Measurements from ENCODE around the gene SLC2A9. TPM values are rescaled to one million over a fixed set of nuclear protein-coding genes. Genes with fewer than 3 reads are reported as not detected.

Gene SLC2A9
- polyA plus RNA-seq, 3 donors from 2014 or later: 1.4 to 2.3 TPM; not detected in 1

GRCh38 chr4:10034612-10035104, 13.4 kb upstream of the SLC2A9 start:
- DNase-seq: no peak
- Mint-ChIP-seq H3K36me3 (peaks cover 0 to 21% (median 7%) of the 10 kb centered on the region in 3 donors), H3K4me1 (peaks cover 0 to 4% of the 10 kb centered on the region in 2 donors), H3K27me3 (ENCODE audit: low read depth in 3 of 3) (peaks cover under 1 to 8% (median 3%) of the 10 kb centered on the region in 3 donors), H3K9me3 (no peaks in the 10 kb centered on the region), H3K27ac (no peak overlapping the region), H3K4me3 (no peak overlapping the region)

- Mint-ChIP-seq H3K4me1 (peaks cover 0 to 4% of the 10 kb centered on the region in 2 donors), H3K27ac (no peak overlapping the region), H3K9me3 (no peaks in the 10 kb centered on the region), H3K36me3 (peaks cover 0 to 18% (median 2%) of the 10 kb centered on the region in 3 donors), H3K27me3 (ENCODE audit: low read depth in 3 of 3) (peaks cover 2 to 8% (median 3%) of the 10 kb centered on the region in 3 donors), H3K4me3 (no peak overlapping the region)
- DNase-seq: no peak
These were observed 12.8 kb upstream of the SLC2A9 start for GRCh38 chr4:10034136-10034535.

- DNase-seq: no peak
- Mint-ChIP-seq H3K9me3 (no peaks in the 10 kb centered on the region), H3K27me3 (ENCODE audit: low read depth in 3 of 3) (peaks cover 2 to 8% (median 3%) of the 10 kb centered on the region in 3 donors), H3K4me1 (peaks cover 0 to 4% of the 10 kb centered on the region in 2 donors), H3K36me3 (peaks cover 0 to 18% (median 0%) of the 10 kb centered on the region in 3 donors), H3K27ac (no peak overlapping the region), H3K4me3 (no peak overlapping the region)
These were observed 12.0 kb upstream of the SLC2A9 start for GRCh38 chr4:10033191-10033881.

GRCh38 chr4:10032625-10033024, 11.3 kb upstream of the SLC2A9 start:
- Mint-ChIP-seq H3K27ac (no peak overlapping the region), H3K36me3 (peaks cover 0 to 18% (median 0%) of the 10 kb centered on the region in 3 donors), H3K4me1 (peaks cover 0 to 4% of the 10 kb centered on the region in 2 donors), H3K27me3 (ENCODE audit: low read depth in 3 of 3) (peaks cover 2 to 12% (median 3%) of the 10 kb centered on the region in 3 donors), H3K9me3 (no peaks in the 10 kb centered on the region), H3K4me3 (no peak overlapping the region)
- no peak for DNase-seq

- H3K36me3 Mint-ChIP-seq: peaks cover 0 to 16% (median 0%) of the 10 kb centered on the region in 3 donors
- H3K9me3 Mint-ChIP-seq: no peaks in the 10 kb centered on the region
- peaks cover 2 to 15% (median 5%) of the 10 kb centered on the region in 3 donors for H3K27me3 Mint-ChIP-seq (ENCODE audit: low read depth in 3 of 3)
- peaks cover 0 to 4% of the 10 kb centered on the region in 2 donors for H3K4me1 Mint-ChIP-seq
- H3K4me3 Mint-ChIP-seq: no peak overlapping the region
- DNase-seq: no peak
- no peak overlapping the region for H3K27ac Mint-ChIP-seq
These were observed 10.6 kb upstream of the SLC2A9 start for GRCh38 chr4:10031668-10032590.

- Mint-ChIP-seq H3K4me3 (no peak overlapping the region), H3K27me3 (ENCODE audit: low read depth in 3 of 3) (peaks cover 2 to 15% (median 7%) of the 10 kb centered on the region in 3 donors), H3K36me3 (peaks cover 0 to 8% (median 0%) of the 10 kb centered on the region in 3 donors), H3K4me1 (peaks cover 0 to 4% of the 10 kb centered on the region in 2 donors), H3K9me3 (no peaks in the 10 kb centered on the region), H3K27ac (no peak overlapping the region)
- DNase-seq: no peak
These were observed 9.8 kb upstream of the SLC2A9 start for GRCh38 chr4:10030972-10031667.

GRCh38 chr4:10029403-10029802, 8.1 kb upstream of the SLC2A9 start:
- Mint-ChIP-seq H3K9me3 (no peaks in the 10 kb centered on the region), H3K27me3 (ENCODE audit: low read depth in 3 of 3) (peaks cover 2 to 18% (median 6%) of the 10 kb centered on the region in 3 donors), H3K4me1 (peaks cover 0 to 4% of the 10 kb centered on the region in 2 donors), H3K4me3 (no peak overlapping the region), H3K36me3 (no peaks in the 10 kb centered on the region), H3K27ac (no peak overlapping the region)
- DNase-seq: no peak

GRCh38 chr4:10028910-10029309, 7.6 kb upstream of the SLC2A9 start:
- H3K27ac Mint-ChIP-seq: no peak overlapping the region
- H3K4me3 Mint-ChIP-seq: no peak overlapping the region
- peaks cover 0 to 4% of the 10 kb centered on the region in 2 donors for H3K4me1 Mint-ChIP-seq
- no peaks in the 10 kb centered on the region for H3K9me3 Mint-ChIP-seq
- H3K36me3 Mint-ChIP-seq: no peaks in the 10 kb centered on the region
- no peak for DNase-seq
- H3K27me3 Mint-ChIP-seq (ENCODE audit: low read depth in 3 of 3): peaks cover 2 to 20% (median 6%) of the 10 kb centered on the region in 3 donors

GRCh38 chr4:10026485-10026884, 5.2 kb upstream of the SLC2A9 start:
- Mint-ChIP-seq H3K9me3 (no peaks in the 10 kb centered on the region), H3K36me3 (no peaks in the 10 kb centered on the region), H3K27me3 (ENCODE audit: low read depth in 3 of 3) (peaks cover 2 to 13% (median 4%) of the 10 kb centered on the region in 3 donors), H3K4me1 (no peaks in the 10 kb centered on the region), H3K27ac (no peak overlapping the region), H3K4me3 (no peak overlapping the region)
- DNase-seq: no peak

- Mint-ChIP-seq H3K9me3 (no peaks in the 10 kb centered on the region), H3K36me3 (no peaks in the 10 kb centered on the region), H3K27me3 (ENCODE audit: low read depth in 3 of 3) (peaks cover 2 to 11% (median 7%) of the 10 kb centered on the region in 3 donors), H3K4me1 (no peaks in the 10 kb centered on the region), H3K4me3 (no peak overlapping the region), H3K27ac (no peak overlapping the region)
- no peak for DNase-seq
These were observed 4.0 kb upstream of the SLC2A9 start for GRCh38 chr4:10025230-10025806.

- peaks cover 3 to 11% (median 8%) of the 10 kb centered on the region in 3 donors for H3K27me3 Mint-ChIP-seq (ENCODE audit: low read depth in 3 of 3)
- no peak overlapping the region for H3K4me3 Mint-ChIP-seq
- H3K27ac Mint-ChIP-seq: no peak overlapping the region
- H3K9me3 Mint-ChIP-seq: no peaks in the 10 kb centered on the region
- DNase-seq: no peak
- peaks cover 0 to 2% of the 10 kb centered on the region in 2 donors for H3K4me1 Mint-ChIP-seq
- H3K36me3 Mint-ChIP-seq: no peaks in the 10 kb centered on the region
These were observed 3.0 kb upstream of the SLC2A9 start for GRCh38 chr4:10024303-10024702.

- Mint-ChIP-seq H3K9me3 (no peaks in the 10 kb centered on the region), H3K4me1 (peaks cover 0 to 6% of the 10 kb centered on the region in 2 donors), H3K36me3 (no peaks in the 10 kb centered on the region), H3K4me3 (no peak overlapping the region), H3K27ac (no peak overlapping the region), H3K27me3 (ENCODE audit: low read depth in 3 of 3) (peaks cover 3 to 13% (median 11%) of the 10 kb centered on the region in 3 donors)
- DNase-seq: no peak
These were observed 2.5 kb upstream of the SLC2A9 start for GRCh38 chr4:10023806-10024205.

GRCh38 chr4:10023050-10023419, 1.7 kb upstream of the SLC2A9 start:
- no peak for DNase-seq
- Mint-ChIP-seq H3K4me3 (no peak overlapping the region), H3K9me3 (no peaks in the 10 kb centered on the region), H3K27me3 (ENCODE audit: low read depth in 3 of 3) (peaks cover 3 to 13% (median 11%) of the 10 kb centered on the region in 3 donors), H3K4me1 (peaks cover 0 to 13% of the 10 kb centered on the region in 2 donors), H3K36me3 (no peaks in the 10 kb centered on the region), H3K27ac (peak overlapping the region in 1 of 6 donors; percentile 53)

All from immature natural killer cell (primary cell).